Epithelial cell of prostate (primary cell): Measurements from ENCODE around the gene ANTXR1.

Source experiments
- DNase-seq: peaks from one replicate; pipeline ENCODE4 v3.0.0-alpha.2; 2011; ENCODE audit warnings: low read depth, low spot score
- H3K27ac ChIP-seq: fragments of 450-650 bp; 2 replicates; pipeline ENCODE4 v1.5.1; 2017; ENCODE audit warnings: mild to moderate bottlenecking

The ANTXR1 gene

GRCh38 chr2:69065735-69066336 is 52.9 kb downstream of the ANTXR1 start:
- no peak overlapping the region for H3K27ac ChIP-seq
- no peak for DNase-seq

- no peak for DNase-seq
- no peak overlapping the region for H3K27ac ChIP-seq
Measured at GRCh38 chr2:69067026-69067630, 54.1 kb downstream of the ANTXR1 start.

- no peak overlapping the region for H3K27ac ChIP-seq
- DNase-seq: no peak
Measured at GRCh38 chr2:69067866-69068265, 54.9 kb downstream of the ANTXR1 start.

- DNase-seq: no peak
- no peak overlapping the region for H3K27ac ChIP-seq
Measured at GRCh38 chr2:69070969-69071368, 58.0 kb downstream of the ANTXR1 start.

GRCh38 chr2:69073928-69074570 is 61.1 kb downstream of the ANTXR1 start:
- no peak overlapping the region for H3K27ac ChIP-seq
- DNase-seq: no peak

- no peak overlapping the region for H3K27ac ChIP-seq
- DNase-seq: no peak
Measured at GRCh38 chr2:69074918-69075317, 61.9 kb downstream of the ANTXR1 start.

- no peak for DNase-seq
- no peak overlapping the region for H3K27ac ChIP-seq
Measured at GRCh38 chr2:69075486-69075885, 62.5 kb downstream of the ANTXR1 start.

- DNase-seq: no peak
- no peak overlapping the region for H3K27ac ChIP-seq
Measured at GRCh38 chr2:69076601-69077000, 63.6 kb downstream of the ANTXR1 start.

GRCh38 chr2:69077252-69077950 is 64.4 kb downstream of the ANTXR1 start:
- no peak for DNase-seq
- H3K27ac ChIP-seq: no peak overlapping the region

- DNase-seq: no peak
Measured at GRCh38 chr2:69080071-69080470, 67.1 kb downstream of the ANTXR1 start.

GRCh38 chr2:69081001-69081580 is 68.1 kb downstream of the ANTXR1 start:
- no peak for DNase-seq
- H3K27ac ChIP-seq: no peak overlapping the region

More at GRCh38 chr2:69080071-69080470, 67.1 kb downstream of the ANTXR1 start:
- no peak overlapping the region for H3K27ac ChIP-seq

GRCh38 chr2:69081757-69082156 is 68.8 kb downstream of the ANTXR1 start:
- H3K27ac ChIP-seq: peak overlapping the region; percentile 71
- no peak for DNase-seq

GRCh38 chr2:69082430-69082997 is 69.5 kb downstream of the ANTXR1 start:
- DNase-seq: peak; percentile 81
- peak overlapping the region; percentile 71 for H3K27ac ChIP-seq

- H3K27ac ChIP-seq: peak overlapping the region; percentile 71
- peak; percentile 44 for DNase-seq
Measured at GRCh38 chr2:69083235-69083748, 70.3 kb downstream of the ANTXR1 start.

- H3K27ac ChIP-seq: no peak overlapping the region
- DNase-seq: no peak
Measured at GRCh38 chr2:69084492-69084891, 71.5 kb downstream of the ANTXR1 start.

- no peak overlapping the region for H3K27ac ChIP-seq
- no peak for DNase-seq
Measured at GRCh38 chr2:69086466-69086865, 73.5 kb downstream of the ANTXR1 start.

GRCh38 chr2:69087211-69087911 is 74.4 kb downstream of the ANTXR1 start:
- H3K27ac ChIP-seq: no peak overlapping the region
- DNase-seq: no peak

- H3K27ac ChIP-seq: no peak overlapping the region
- DNase-seq: no peak
Measured at GRCh38 chr2:69087912-69088240, 74.9 kb downstream of the ANTXR1 start.

GRCh38 chr2:69088466-69088865 is 75.5 kb downstream of the ANTXR1 start:
- no peak overlapping the region for H3K27ac ChIP-seq
- DNase-seq: no peak

- no peak for DNase-seq
- H3K27ac ChIP-seq: no peak overlapping the region
Measured at GRCh38 chr2:69089266-69089665, 76.3 kb downstream of the ANTXR1 start.
